ENCODE data around the gene BABAM2. TPM values are rescaled to one million over a fixed set of nuclear protein-coding genes. Genes with fewer than 3 reads are reported as not detected.
A peak's percentile ranks its signal among the peaks of the same experiment; 100 is the strongest.

The BABAM2 gene
- total and polyA plus RNA-seq, 9 of the 15 experiments (the other 6 are each of a cell fraction or from before 2014, with no cell fraction given) = 10.9 to 37.4 (median 25.6) TPM

DNA sequence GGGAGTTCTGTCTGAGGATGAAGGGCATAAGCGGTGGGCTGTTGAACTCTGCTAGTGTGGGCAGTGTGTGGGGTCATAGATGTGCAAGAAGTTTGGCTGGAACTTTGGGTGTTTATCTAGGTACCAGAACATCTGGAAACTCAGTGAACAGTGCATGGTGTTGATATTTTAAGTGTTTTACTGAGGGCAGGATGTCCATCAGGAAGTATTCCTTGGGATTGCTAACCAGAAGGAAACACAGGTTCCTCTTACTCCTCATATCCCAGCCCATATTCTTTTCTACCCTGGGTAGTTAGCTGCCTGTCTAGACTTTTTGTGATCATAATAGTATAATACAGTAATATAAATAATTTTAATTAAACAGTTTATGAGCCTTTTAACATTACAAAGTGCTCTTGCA is 15.5 kb downstream of the BABAM2 start (continued):
- TF ChIP-seq RFX5 (IDR thresholded peaks at IDR 0.05; ENCODE audit: low read depth, low read length) (no peak), HNRNPL (IDR thresholded peaks at IDR 0.05; ENCODE audit: low read depth, low read length) (no peak), ZNF408 (CRISPR knock-in tag; IDR thresholded peaks at IDR 0.05; ENCODE audit: low read depth) (no peak)
- TF ChIP-seq, protein P1, sequence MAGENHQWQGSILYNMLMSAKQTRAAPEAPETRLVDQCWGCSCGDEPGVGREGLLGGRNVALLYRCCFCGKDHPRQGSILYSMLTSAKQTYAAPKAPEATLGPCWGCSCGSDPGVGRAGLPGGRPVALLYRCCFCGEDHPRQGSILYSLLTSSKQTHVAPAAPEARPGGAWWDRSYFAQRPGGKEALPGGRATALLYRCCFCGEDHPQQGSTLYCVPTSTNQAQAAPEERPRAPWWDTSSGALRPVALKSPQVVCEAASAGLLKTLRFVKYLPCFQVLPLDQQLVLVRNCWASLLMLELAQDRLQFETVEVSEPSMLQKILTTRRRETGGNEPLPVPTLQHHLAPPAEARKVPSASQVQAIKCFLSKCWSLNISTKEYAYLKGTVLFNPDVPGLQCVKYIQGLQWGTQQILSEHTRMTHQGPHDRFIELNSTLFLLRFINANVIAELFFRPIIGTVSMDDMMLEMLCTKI (IDR thresholded peaks at IDR 0.05; ENCODE audit: partially characterized antibody) = no peak

- DNase-seq (ENCODE audit: extremely low read depth in 1 of 4, low spot score in 3 of 4) (no peak), FAIRE-seq (no peak), ATAC-seq (no peak)
- TF ChIP-seq MYC (IDR thresholded peaks at IDR 0.05; ENCODE audit: low read depth, low read length) (no peak), MYC (CRISPR knock-in tag; IDR thresholded peaks at IDR 0.05; ENCODE audit: borderline replicate concordance, low read depth) (no peak), JUND (IDR thresholded peaks at IDR 0.05; ENCODE audit: borderline replicate concordance, low read depth, low read length) (0 out of 2 replicates have a peak, but pooled peaks have one; percentile 9), JUND (tag; IDR thresholded peaks at IDR 0.05; ENCODE audit: borderline replicate concordance, low read depth, low read length) (no peak), FOSL1 (tag; conservative IDR thresholded peaks at IDR 0.05) (peak; percentile 28; the same call in 1 of the 2 replicates)
- ChIA-PET POLR2A (interaction anchor here (1.0 kb wide), 1 partner anchor 9 kb away, joined by 3 read pairs; no protein-coding TSS in a partner anchor), CTCF (ENCODE audit: low intra/inter-chr PET ratio) (no interaction called here)
- 21% methylated on average over 3 of the region's 3 CpGs for WGBS (ENCODE audit: insufficient coverage, low coverage, missing lambda C conversion rate)
- H3K36me3 ChIP-seq (ENCODE audit: control insufficient read depth, insufficient read depth, low read length) = no peaks in the 10 kb centered on the region
- no peaks in the 10 kb centered on the region for H3K9me1 ChIP-seq (ENCODE audit: control insufficient read depth, insufficient read depth, low read length)
- H3K79me2 ChIP-seq (ENCODE audit: control insufficient read depth, insufficient read depth, low read length) = no peaks in the 10 kb centered on the region; the same call in 2 of the 3 replicates
- no peak overlapping the region for H3K4me2 ChIP-seq (ENCODE audit: insufficient read depth, low read length)
- no peaks in the 10 kb centered on the region for H3K27me3 ChIP-seq (ENCODE audit: control insufficient read depth in 2 of 2, insufficient read depth in 2 of 2, low read length in 2 of 2)
- in situ Hi-C loops (cut with MboI) (no loop called here), intact Hi-C loops (cut with micrococcal nuclease) (no loop called here)
- H4K20me1 ChIP-seq (replicated peaks; ENCODE audit: control insufficient read depth, insufficient read depth, low read length) = no peaks in the 10 kb centered on the region
- H3K4me1 ChIP-seq (replicated peaks in 1 of 2; ENCODE audit: control insufficient read depth in 2 of 2, insufficient read depth in 2 of 2, low read length in 2 of 2) = no peaks in the 10 kb centered on the region; a peak in 1 of 5 replicates
- H3K27ac ChIP-seq (ENCODE audit: extremely low read depth, low read depth, low read length) = no peak overlapping the region
- H3K9me3 ChIP-seq (replicated peaks; ENCODE audit: control insufficient read depth, insufficient read depth, low read depth, low read length) = no peaks in the 10 kb centered on the region
- H2AFZ ChIP-seq (ENCODE audit: low read depth, low read length) = no peak overlapping the region
- BruUV-seq (replicated peaks) = no TSS peak
- no peak overlapping the region for H3K4me3 ChIP-seq
- H3K9ac ChIP-seq (ENCODE audit: insufficient read depth in 1 of 2, low read depth in 2 of 2, low read length in 2 of 2) = no peak overlapping the region
These were observed 17.0 kb downstream of the BABAM2 start for GRCh38 chr2:27907547-27907946.
